GM08714 (cell line): Measurements from ENCODE around the gene CFAP126.

Source experiments
- H3K4me3 ChIP-seq: fragments of 200-500 bp; sonication (Bioruptor generic); 2 replicates; pipeline ENCODE4 v1.5.1; 2014; ENCODE audit warnings: mild to moderate bottlenecking, low read length, inconsistent platforms
- ZNF274 ChIP-seq: IDR thresholded peaks from 2 replicates; pipeline ENCODE4 v1.6.1; 2012; ENCODE audit warnings: mild to moderate bottlenecking, low read depth, low read length

The CFAP126 gene

GRCh38 chr1:161390559-161390858 lies 22.8 kb upstream of the CFAP126 start:
- no peak for TF ChIP-seq ZNF274
- peak overlapping the region; percentile 55 for H3K4me3 ChIP-seq

GRCh38 chr1:161389691-161390558 lies 22.2 kb upstream of the CFAP126 start:
- no peak for TF ChIP-seq ZNF274
- H3K4me3 ChIP-seq, result peak overlapping the region; percentile 92

- H3K4me3 ChIP-seq, result peak overlapping the region; percentile 92
Measured at GRCh38 chr1:161389158-161389557, 21.5 kb upstream of the CFAP126 start.

GRCh38 chr1:161388639-161389038 lies 21.0 kb upstream of the CFAP126 start:
- no peak overlapping the region for H3K4me3 ChIP-seq
- no peak for TF ChIP-seq ZNF274

- H3K4me3 ChIP-seq, result no peak overlapping the region
- TF ChIP-seq ZNF274, result no peak
Measured at GRCh38 chr1:161382214-161383019, 14.7 kb upstream of the CFAP126 start.

- no peak overlapping the region for H3K4me3 ChIP-seq
- no peak for TF ChIP-seq ZNF274
Measured at GRCh38 chr1:161381707-161382106, 14.0 kb upstream of the CFAP126 start.

- H3K4me3 ChIP-seq, result no peak overlapping the region
- TF ChIP-seq ZNF274, result no peak
Measured at GRCh38 chr1:161379071-161379470, 11.4 kb upstream of the CFAP126 start.

GRCh38 chr1:161378014-161378413 lies 10.3 kb upstream of the CFAP126 start:
- no peak overlapping the region for H3K4me3 ChIP-seq
- TF ChIP-seq ZNF274, result no peak

- H3K4me3 ChIP-seq, result no peak overlapping the region
- TF ChIP-seq ZNF274, result no peak
Measured at GRCh38 chr1:161374373-161374772, 6.7 kb upstream of the CFAP126 start.

GRCh38 chr1:161373442-161373841 lies 5.8 kb upstream of the CFAP126 start:
- H3K4me3 ChIP-seq, result no peak overlapping the region
- TF ChIP-seq ZNF274, result no peak

GRCh38 chr1:161365207-161365606 lies 2.5 kb downstream of the CFAP126 start:
- no peak for TF ChIP-seq ZNF274

GRCh38 chr1:161364332-161364731 lies 3.3 kb downstream of the CFAP126 start:
- H3K4me3 ChIP-seq, result no peak overlapping the region
- no peak for TF ChIP-seq ZNF274

More at GRCh38 chr1:161365207-161365606, 2.5 kb downstream of the CFAP126 start:
- no peak overlapping the region for H3K4me3 ChIP-seq

- no peak for TF ChIP-seq ZNF274
- no peak overlapping the region for H3K4me3 ChIP-seq
Measured at GRCh38 chr1:161359291-161359690, 8.4 kb downstream of the CFAP126 start.

- no peak for TF ChIP-seq ZNF274
- H3K4me3 ChIP-seq, result no peak overlapping the region
Measured at GRCh38 chr1:161357073-161357472, 10.6 kb downstream of the CFAP126 start.

GRCh38 chr1:161351482-161351881 lies 16.2 kb downstream of the CFAP126 start:
- H3K4me3 ChIP-seq, result no peak overlapping the region
- no peak for TF ChIP-seq ZNF274
